Gastroesophageal sphincter (tissue), 4 donors: ENCODE results near the gene JDP2. TPM values are rescaled to one million over a fixed set of nuclear protein-coding genes. Genes with fewer than 3 reads are reported as not detected.

Experiments
- ATAC-seq: fragments of 150-250 bp; one replicate; pipeline ENCODE4 v1.9.1; 2016; ENCODE audit warnings: mild to moderate bottlenecking, moderate library complexity
- H3K27ac ChIP-seq, 4 donors: fragments of 200-600 bp; sonication (generic) in 3 of 4; 1 replicate in 3 of 4; 2 replicates in 1 of 4; pipeline ENCODE4 v1.5.1; 2016 to 2019
- H3K27me3 ChIP-seq: fragments of 200-600 bp; sonication (generic); one replicate; pipeline ENCODE4 v1.5.1; 2019
- H3K36me3 ChIP-seq, 2 donors: fragments of 200-600 bp; sonication (generic); one replicate each; pipeline ENCODE4 v1.5.1; 2019; ENCODE audit warnings: control low read depth in 1 of 2
- H3K4me1 ChIP-seq, 3 donors: fragments of 200-600 bp; sonication (generic); 1 replicate in 2 of 3; 2 replicates in 1 of 3; pipeline ENCODE4 v1.5.1; 2016 to 2019; ENCODE audit warnings: control low read depth in 2 of 3
- H3K4me3 ChIP-seq, 2 donors: fragments of 200-600 bp; sonication (generic); one replicate each; pipeline ENCODE4 v1.5.1; 2019; ENCODE audit warnings: mild to moderate bottlenecking in 1 of 2, moderate library complexity in 1 of 2
- H3K9me3 ChIP-seq, 3 donors: fragments of 200-600 bp; sonication (generic); one replicate each; pipeline ENCODE4 v1.5.1; 2017 to 2019; ENCODE audit warnings: control low read depth in 2 of 3
- EP300 ChIP-seq: sonication (generic); formaldehyde crosslinking; IDR thresholded peaks from one replicate; pipeline ENCODE4 v1.6.1; 2017; ENCODE audit warnings: antibody characterized with exemption, mild to moderate bottlenecking
- POLR2A ChIP-seq, 2 donors: fragments of 450-650 bp; IDR thresholded peaks; one replicate each; pipeline ENCODE4 v1.6.1; 2017; ENCODE audit warnings: antibody characterized with exemption in 2 of 2, mild to moderate bottlenecking in 2 of 2, moderate library complexity in 1 of 2
- POLR2AphosphoS5 ChIP-seq: sonication (generic); formaldehyde crosslinking; IDR thresholded peaks from one replicate; pipeline ENCODE4 v1.6.1; 2017; ENCODE audit warnings: antibody characterized with exemption
- WGBS, 2 donors: methylation state at CpG; one replicate each; pipeline ENCODE4 v1.1.5; 2018; ENCODE audit warnings: low coverage in 1 of 2; 5-methylcytosine and 5-hydroxymethylcytosine counted together
- total RNA-seq, 4 donors: library from RNA; depleted of rRNA; stranded (reverse); fragments of >200 nt; gene quantifications; one replicate each; pipeline ENCODE4 v1.1.0, GENCODE V29; 2016
- TF ChIP-seq, protein P1 (sequence below), 4 experiments: fragments of 200-600 bp in 2 of 4; fragments of 450-650 bp in 2 of 4; sonication (generic) in 1 of 4; IDR thresholded peaks; one replicate each; pipeline ENCODE4 v1.5.1; 2017 to 2019; ENCODE audit warnings: antibody characterized with exemption in 4 of 4, mild to moderate bottlenecking in 2 of 4, moderate library complexity in 2 of 4

The JDP2 gene
- total RNA-seq, 4 donors from 2014 or later, result 55.6 to 90.0 (median 70.8) TPM

DNA sequence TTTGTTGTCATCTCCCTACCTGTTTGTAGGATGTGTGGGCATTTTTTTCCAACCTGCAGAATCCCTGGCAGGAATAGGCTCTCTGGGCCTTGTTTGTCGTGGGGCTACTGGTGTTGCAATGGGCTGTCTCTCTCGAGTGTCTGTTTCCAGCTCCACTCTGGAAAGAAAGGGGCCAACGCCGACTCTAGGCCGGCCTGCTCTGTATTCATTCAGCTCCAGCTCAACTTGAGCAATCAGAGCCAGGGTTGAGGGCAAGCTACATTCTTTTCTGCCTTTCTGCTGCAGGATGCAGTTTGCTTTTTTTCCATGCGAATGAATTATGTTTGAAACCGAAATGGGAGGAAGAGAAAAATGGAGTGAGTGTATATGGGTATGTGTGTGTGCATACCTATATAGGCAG is 2.3 kb downstream of the JDP2 start:
- TF ChIP-seq, protein P1, sequence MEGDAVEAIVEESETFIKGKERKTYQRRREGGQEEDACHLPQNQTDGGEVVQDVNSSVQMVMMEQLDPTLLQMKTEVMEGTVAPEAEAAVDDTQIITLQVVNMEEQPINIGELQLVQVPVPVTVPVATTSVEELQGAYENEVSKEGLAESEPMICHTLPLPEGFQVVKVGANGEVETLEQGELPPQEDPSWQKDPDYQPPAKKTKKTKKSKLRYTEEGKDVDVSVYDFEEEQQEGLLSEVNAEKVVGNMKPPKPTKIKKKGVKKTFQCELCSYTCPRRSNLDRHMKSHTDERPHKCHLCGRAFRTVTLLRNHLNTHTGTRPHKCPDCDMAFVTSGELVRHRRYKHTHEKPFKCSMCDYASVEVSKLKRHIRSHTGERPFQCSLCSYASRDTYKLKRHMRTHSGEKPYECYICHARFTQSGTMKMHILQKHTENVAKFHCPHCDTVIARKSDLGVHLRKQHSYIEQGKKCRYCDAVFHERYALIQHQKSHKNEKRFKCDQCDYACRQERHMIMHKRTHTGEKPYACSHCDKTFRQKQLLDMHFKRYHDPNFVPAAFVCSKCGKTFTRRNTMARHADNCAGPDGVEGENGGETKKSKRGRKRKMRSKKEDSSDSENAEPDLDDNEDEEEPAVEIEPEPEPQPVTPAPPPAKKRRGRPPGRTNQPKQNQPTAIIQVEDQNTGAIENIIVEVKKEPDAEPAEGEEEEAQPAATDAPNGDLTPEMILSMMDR (IDR thresholded peaks at IDR 0.05), result no peak
- peak; percentile 36 for TF ChIP-seq POLR2AphosphoS5
- WGBS, 2 donors, result 0 to 14% methylated on average over 2 to 3 of the region's 7 CpGs
- Histone ChIP-seq H3K36me3 (peaks cover 0 to 28% of the 10 kb centered on the region in 2 donors), H3K9me3 (no peaks in the 10 kb centered on the region), H3K27me3 (no peaks in the 10 kb centered on the region), H3K27ac (peak overlapping the region in 3 of 4 donors; percentile 93 to 97 (median 96)), H3K4me1 (peaks cover 0 to 78% (median 29%) of the 10 kb centered on the region in 3 donors), H3K4me3 (peak overlapping the region; percentile 4 to 79)
- peak; percentile 45 for ATAC-seq

DNA sequence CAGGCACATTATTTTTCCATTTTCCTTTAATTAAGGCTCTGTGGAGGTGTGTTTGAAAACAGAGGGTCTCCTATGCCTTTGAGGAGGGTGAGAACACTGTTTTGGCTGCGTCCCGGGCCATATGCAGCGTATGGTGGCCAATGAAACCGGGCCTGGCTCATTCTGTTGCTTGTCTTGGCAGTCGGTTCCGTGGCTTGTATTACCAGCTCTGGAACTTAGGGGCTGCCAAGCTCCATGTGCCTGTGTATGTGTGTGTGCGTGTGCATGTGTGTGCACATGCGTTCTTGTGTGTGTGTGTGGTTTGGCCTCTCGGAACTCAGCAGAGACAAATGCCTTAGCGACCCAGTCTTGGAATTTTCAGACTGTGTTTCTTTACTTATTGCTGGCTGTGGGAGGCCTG is 2.7 kb downstream of the JDP2 start:
- 31 to 40% methylated on average over 2 of the region's 10 CpGs for WGBS, 2 donors
- Histone ChIP-seq H3K27ac (peak overlapping the region in 3 of 4 donors; percentile 93 to 97 (median 96)), H3K36me3 (peaks cover 0 to 31% of the 10 kb centered on the region in 2 donors), H3K4me1 (peaks cover 0 to 82% (median 29%) of the 10 kb centered on the region in 3 donors), H3K27me3 (no peaks in the 10 kb centered on the region), H3K4me3 (peak overlapping the region; percentile 4 to 79), H3K9me3 (no peaks in the 10 kb centered on the region)
- no peak for TF ChIP-seq POLR2A (IDR thresholded peaks at IDR 0.05)
- no peak for TF ChIP-seq EP300
- TF ChIP-seq, protein P1 (IDR thresholded peaks at IDR 0.05), result peak in 1 of 4 experiments; percentile 7
- no peak for ATAC-seq

DNA sequence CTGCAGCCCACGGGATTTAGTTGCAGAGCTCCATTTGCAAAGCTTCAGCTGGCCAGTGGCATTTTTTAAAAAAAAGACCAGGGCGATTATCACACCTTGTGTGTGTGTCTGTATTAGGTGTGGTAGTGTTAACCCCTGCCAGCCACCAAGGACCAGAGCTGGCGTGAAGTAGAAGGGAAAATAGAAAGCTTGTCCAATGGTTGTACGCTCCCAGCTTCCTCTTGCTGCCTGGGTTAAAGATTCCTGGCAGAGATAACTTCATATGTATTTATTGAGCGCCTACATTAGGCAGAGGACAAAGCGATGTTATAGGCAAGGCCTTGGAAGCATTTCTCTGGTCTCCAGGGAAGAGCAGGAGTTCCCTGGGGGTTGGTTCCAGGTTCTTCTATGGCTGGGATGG is 3.2 kb downstream of the JDP2 start:
- Histone ChIP-seq H3K27me3 (no peaks in the 10 kb centered on the region), H3K36me3 (peaks cover 0 to 34% of the 10 kb centered on the region in 2 donors), H3K27ac (peak overlapping the region in 3 of 4 donors; percentile 93 to 97 (median 96)), H3K4me3 (peak overlapping the region in 1 of 2 donors; percentile 79), H3K9me3 (no peaks in the 10 kb centered on the region), H3K4me1 (peaks cover 0 to 83% (median 29%) of the 10 kb centered on the region in 3 donors)
- no peak for ATAC-seq
- 46 to 57% methylated on average over 5 to 6 of the region's 6 CpGs for WGBS, 2 donors
- TF ChIP-seq POLR2A (IDR thresholded peaks at IDR 0.05) (no peak), EP300 (no peak), POLR2AphosphoS5 (no peak)
- TF ChIP-seq, protein P1 (IDR thresholded peaks at IDR 0.05), result no peak

DNA sequence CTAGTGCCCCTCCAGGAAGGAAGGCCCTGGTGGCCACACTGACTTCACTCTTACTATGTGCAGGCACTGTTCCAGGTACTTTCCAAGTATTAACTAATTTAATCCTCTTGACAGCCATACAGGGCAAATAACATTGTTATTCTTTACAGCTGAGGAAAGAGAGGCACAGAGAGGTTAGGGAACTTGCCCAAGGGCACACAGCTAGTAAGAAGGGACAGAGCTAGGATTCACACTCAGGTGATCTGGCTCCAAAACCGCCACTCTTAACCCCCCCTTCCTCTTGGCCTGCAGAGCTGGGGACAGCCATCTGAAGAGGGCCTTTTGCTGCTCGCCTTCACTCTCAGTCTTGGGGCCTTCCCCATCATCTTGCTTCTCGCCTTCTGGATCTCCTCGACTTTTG is 4.0 kb downstream of the JDP2 start:
- H3K27me3 ChIP-seq, result no peaks in the 10 kb centered on the region
- H3K4me1 ChIP-seq, result peaks cover 0 to 83% (median 25%) of the 10 kb centered on the region in 3 donors
- WGBS, 2 donors, result 100% methylated on average over 4 of the region's 4 CpGs; no CpG with 5 or more reads in 1 of the 2 donors
- H3K27ac ChIP-seq, result peak overlapping the region in 2 of 4 donors; percentile 93 to 96
- no peak for ATAC-seq
- peaks cover 0 to 42% of the 10 kb centered on the region in 2 donors for H3K36me3 ChIP-seq
- H3K9me3 ChIP-seq, result no peaks in the 10 kb centered on the region
- no peak overlapping the region for H3K4me3 ChIP-seq
- TF ChIP-seq POLR2A (IDR thresholded peaks at IDR 0.05), result no peak
- TF ChIP-seq, protein P1 (IDR thresholded peaks at IDR 0.05), result no peak
- TF ChIP-seq POLR2AphosphoS5, result no peak
- no peak for TF ChIP-seq EP300

DNA sequence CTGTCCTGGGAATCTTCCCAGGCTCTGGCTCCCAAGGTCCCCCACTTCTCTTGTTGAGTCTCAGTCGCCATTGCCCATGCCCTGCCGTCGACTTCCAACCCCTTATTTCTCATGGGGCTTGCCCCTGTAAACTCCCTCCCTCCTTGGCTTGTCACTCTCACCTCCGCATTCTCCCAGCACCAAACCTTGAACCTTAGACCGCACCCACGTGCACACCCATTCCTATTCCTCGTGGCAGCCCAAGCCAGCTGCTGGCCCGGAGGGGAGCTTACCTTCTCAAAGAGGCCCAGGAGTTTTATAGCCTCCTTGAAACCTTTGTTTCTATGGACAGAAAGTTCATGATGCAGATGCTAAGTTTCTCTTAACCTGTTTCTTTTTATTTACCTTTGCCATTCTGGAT is 4.6 kb downstream of the JDP2 start:
- peaks cover 0 to 83% (median 26%) of the 10 kb centered on the region in 3 donors for H3K4me1 ChIP-seq
- no peaks in the 10 kb centered on the region for H3K27me3 ChIP-seq
- 92 to 96% methylated on average over 7 to 8 of the region's 8 CpGs for WGBS, 2 donors
- no peak overlapping the region for H3K27ac ChIP-seq
- TF ChIP-seq POLR2A (IDR thresholded peaks at IDR 0.05) (no peak), EP300 (no peak), POLR2AphosphoS5 (no peak)
- TF ChIP-seq, protein P1 (IDR thresholded peaks at IDR 0.05), result no peak
- H3K36me3 ChIP-seq, result peaks cover 0 to 43% of the 10 kb centered on the region in 2 donors
- no peak overlapping the region for H3K4me3 ChIP-seq
- no peak for ATAC-seq
- H3K9me3 ChIP-seq, result no peaks in the 10 kb centered on the region
